Eye (tissue), 1 donor: ENCODE measurements around the gene SMPD3.

Experiments used
- DNase-seq: peaks from one replicate; pipeline ENCODE4 v3.0.0-alpha.2; 2015

SMPD3 gene

DNA sequence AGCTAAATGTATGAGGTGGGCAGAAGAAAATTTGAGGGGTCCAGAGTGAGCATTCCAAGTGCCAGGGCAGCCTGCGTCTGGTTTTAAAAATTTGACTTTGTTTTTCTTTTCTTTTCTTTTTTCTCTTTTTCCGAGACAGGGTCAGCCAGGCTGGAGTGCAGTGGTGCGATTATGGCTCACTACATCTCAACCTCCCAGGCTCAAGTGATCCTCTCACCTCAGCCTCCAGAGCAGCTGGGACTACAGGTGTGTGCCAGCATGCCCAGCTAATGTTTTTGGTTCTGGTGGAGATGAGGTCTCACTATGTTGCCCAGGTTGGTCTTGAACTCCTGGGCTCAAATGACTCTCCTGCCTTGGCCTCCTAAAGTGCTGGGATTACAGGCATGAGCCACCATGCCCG is 15.6 kb downstream of the SMPD3 start:
- no peak for DNase-seq

DNA sequence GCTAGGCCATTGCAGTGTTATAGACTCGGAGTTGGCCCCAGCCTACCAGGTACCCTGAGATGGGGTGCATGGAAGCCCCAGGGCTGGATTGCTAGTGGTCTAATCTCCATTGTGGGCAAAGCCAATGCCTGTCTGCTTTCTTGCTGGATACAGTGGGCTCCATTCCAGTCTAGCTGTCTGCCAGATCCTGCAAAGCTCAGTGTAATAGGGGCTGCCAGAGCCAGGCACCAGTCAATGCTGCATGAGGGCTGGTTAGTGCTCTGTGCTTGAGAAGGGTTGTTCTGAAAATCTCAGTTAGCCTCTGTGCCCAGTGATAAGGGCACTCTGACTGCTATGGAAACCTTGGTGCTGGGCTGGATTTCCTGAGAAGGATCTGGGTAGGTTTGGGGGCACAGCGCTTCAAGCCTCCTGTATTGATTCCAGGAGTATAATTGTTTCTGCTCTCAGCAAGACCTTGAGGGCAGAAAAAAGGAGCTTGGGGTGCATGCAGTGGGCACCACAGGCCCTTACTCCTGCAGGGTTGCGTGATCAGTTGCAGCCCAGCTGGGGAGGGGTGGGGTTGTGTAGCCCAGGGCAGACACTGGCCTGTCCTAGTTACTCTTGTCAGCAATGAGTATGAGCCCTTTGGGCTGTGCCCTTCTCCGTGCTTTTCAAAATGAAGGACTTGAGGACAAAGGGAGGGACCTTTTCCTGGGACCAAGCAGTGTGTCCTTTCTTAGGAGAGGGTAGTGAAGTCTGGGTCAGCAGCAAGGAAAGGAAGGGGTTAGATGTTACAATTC is 19.0 kb downstream of the SMPD3 start:
- no peak for DNase-seq

GRCh38 chr16:68427649-68428303 is 20.5 kb downstream of the SMPD3 start:
- DNase-seq = no peak

- DNase-seq = no peak
Measured at GRCh38 chr16:68426347-68426652, 22.0 kb downstream of the SMPD3 start.

- DNase-seq = no peak
Measured at GRCh38 chr16:68425498-68426346, 22.6 kb downstream of the SMPD3 start.

- DNase-seq = no peak
Measured at GRCh38 chr16:68423771-68424170, 24.5 kb downstream of the SMPD3 start.

- DNase-seq = no peak
Measured at GRCh38 chr16:68422396-68422960, 25.8 kb downstream of the SMPD3 start.

GRCh38 chr16:68421076-68421475 is 27.2 kb downstream of the SMPD3 start:
- DNase-seq = no peak

GRCh38 chr16:68420366-68420942 is 27.9 kb downstream of the SMPD3 start:
- peak; percentile 16 for DNase-seq

- no peak for DNase-seq
Measured at GRCh38 chr16:68417711-68418301, 30.5 kb downstream of the SMPD3 start.

GRCh38 chr16:68416057-68417046 is 32.0 kb downstream of the SMPD3 start:
- no peak for DNase-seq

DNA sequence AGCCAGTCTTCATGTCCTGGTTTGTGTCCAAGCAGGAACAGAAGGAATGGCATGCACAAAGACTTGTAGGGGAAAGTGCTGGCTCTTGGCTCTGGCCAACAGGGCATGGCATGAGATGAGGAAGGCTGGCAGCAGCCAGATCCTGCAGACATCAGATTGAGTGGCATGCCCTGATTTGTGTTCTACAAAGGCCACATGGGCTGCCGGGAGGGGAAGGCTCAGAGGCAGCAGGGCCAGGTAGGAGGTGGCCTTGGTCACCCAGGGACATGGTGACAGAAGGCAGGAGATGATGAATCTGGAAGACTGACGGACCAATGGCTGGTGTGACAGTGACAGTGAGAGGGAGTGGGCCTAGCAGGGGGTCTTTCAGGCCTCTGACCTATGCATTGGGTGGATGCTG is 33.7 kb downstream of the SMPD3 start:
- DNase-seq = no peak

- DNase-seq = no peak
Measured at GRCh38 chr16:68412061-68412460, 36.2 kb downstream of the SMPD3 start.

- no peak for DNase-seq
Measured at GRCh38 chr16:68411086-68411485, 37.2 kb downstream of the SMPD3 start.

GRCh38 chr16:68408967-68409366 is 39.3 kb downstream of the SMPD3 start:
- no peak for DNase-seq

- no peak for DNase-seq
Measured at GRCh38 chr16:68408428-68408827, 39.9 kb downstream of the SMPD3 start.

DNA sequence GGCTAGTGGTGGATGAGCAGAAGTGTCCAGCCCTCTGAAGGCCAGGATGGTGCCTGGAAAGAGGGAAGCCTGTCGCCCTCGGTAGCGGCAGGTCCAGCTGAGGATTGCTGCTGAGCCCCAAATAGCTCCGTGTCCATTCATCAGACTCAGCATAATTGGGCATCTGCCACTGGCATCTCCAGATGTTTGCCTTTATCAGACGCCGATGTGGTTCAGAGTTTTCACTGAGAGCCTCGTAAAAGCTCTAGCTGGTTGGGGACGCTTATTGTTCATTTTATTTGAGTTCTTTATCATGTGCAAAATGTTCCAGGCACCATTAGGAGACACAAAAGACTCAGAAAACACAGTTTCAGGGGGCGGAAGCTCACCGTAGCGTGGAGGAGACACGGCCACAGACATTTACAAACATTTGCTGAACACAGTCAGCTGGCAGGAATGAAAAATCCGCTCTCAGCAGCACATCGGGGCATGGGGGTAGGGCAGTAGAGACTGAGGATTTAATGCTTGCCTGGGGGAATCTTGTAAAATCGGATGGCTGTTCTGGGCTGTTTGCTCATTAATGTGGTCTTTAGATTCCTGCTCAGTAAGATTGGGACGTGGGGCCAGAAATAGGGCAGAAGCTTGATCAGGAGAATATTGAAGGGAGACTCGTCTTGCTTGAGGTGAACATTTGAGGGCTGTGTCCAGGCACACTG is 41.7 kb downstream of the SMPD3 start:
- peak; percentile 61 for DNase-seq

- DNase-seq = no peak
Measured at GRCh38 chr16:68404736-68405345, 43.5 kb downstream of the SMPD3 start.

DNA sequence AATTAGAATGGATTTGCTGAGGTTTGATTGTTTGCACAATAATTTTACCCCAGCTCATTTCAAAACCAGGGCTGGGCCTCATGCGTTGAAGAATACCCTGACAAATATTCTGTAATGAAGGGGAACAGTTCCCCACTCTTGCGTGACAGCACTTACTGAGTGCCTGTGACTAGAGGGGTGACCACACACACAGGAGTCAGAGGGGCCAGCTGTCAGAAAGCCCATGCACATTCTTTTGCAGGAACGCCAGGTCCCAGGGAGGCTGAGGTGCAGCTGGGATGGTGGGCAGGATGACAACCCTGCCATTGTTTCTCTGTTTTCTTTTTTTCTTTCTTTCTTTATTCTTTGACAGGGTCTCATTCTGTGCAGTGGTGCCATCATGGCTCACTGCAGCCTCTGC is 44.6 kb downstream of the SMPD3 start:
- no peak for DNase-seq

DNA sequence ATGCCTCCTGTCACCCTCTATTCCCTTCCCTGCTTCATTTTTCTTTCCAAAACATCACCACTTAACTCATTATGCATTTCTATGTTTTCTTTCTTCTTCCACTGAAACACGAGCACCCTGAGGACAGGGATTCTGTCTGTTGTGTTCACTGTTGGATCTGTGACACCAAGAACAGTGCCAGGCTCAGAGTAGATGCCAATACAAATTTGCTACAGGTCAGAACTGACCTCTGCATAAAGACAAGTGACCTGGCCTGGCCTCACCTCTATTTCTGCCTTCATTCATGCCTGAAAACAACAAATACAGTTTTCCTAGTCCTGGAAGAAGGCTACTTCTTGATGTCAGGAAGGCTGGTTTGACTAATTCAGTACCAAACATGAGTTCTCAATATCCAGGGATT is 45.1 kb downstream of the SMPD3 start:
- DNase-seq = no peak

DNA sequence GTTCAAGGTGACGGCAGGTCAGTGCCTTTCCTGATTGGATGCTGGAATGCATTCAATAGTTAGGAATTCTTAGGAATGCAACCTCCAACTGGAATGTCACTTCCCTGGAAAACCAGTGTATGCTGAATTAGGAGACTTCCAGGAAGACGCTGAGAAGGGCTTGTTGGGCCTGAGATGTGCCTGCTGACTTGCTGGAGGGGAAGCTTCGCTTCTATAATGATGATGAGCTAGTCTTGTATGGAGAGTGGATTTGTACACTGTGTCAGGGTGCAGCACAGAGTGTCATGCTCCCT is 45.6 kb downstream of the SMPD3 start:
- no peak for DNase-seq
